ENCODE results near the gene TRIP12.

The TRIP12 gene

DNA sequence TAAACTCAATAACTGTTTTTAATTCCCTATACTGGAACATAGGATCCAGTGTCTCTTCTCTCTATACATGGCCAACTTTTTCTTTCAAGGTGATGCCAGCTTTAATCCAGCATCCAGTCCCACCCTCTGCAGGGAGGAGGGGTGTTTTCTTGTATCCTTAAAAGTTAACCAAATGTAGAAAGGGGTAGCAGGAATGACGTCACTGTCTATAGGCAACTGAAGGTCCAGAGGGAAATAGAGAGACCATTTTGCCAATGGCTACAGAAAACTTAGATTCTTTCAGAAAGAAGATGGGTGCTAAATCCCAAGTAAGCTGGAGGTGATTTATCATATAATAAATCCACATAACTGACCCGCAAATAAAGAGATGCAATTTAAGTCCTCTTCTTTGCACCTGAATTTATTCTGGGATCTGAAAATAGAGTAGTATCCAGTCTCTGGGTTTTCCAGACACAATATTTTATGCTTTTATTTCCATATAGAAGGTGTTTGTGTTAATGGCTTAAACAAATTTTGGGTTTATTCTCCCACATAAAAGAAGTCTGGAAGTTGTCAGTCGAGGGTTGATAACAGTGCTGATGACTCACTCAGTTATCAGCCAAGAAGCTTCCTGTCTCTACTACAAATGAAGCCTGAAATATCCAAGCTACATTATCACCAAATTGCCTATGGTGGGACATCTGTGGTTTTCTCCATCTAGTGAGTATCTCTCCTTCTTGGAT lies 201.7 kb downstream of the TRIP12 start:
- H3K27ac Mint-ChIP-seq, result no peak overlapping the region
- H3K36me3 Mint-ChIP-seq (ENCODE audit: low read depth), result no peaks in the 10 kb centered on the region
- peaks cover 60% of the 10 kb centered on the region for H3K27me3 Mint-ChIP-seq (ENCODE audit: low read depth)
- no peak overlapping the region for H3K4me3 Mint-ChIP-seq
- H3K4me1 Mint-ChIP-seq, result peaks cover 5% of the 10 kb centered on the region
- TF ChIP-seq, protein P1, sequence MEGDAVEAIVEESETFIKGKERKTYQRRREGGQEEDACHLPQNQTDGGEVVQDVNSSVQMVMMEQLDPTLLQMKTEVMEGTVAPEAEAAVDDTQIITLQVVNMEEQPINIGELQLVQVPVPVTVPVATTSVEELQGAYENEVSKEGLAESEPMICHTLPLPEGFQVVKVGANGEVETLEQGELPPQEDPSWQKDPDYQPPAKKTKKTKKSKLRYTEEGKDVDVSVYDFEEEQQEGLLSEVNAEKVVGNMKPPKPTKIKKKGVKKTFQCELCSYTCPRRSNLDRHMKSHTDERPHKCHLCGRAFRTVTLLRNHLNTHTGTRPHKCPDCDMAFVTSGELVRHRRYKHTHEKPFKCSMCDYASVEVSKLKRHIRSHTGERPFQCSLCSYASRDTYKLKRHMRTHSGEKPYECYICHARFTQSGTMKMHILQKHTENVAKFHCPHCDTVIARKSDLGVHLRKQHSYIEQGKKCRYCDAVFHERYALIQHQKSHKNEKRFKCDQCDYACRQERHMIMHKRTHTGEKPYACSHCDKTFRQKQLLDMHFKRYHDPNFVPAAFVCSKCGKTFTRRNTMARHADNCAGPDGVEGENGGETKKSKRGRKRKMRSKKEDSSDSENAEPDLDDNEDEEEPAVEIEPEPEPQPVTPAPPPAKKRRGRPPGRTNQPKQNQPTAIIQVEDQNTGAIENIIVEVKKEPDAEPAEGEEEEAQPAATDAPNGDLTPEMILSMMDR (IDR thresholded peaks at IDR 0.05; ENCODE audit: unreplicated experiment in 3 of 3), result no peak
- no peaks in the 10 kb centered on the region for H3K9me3 Mint-ChIP-seq

DNA sequence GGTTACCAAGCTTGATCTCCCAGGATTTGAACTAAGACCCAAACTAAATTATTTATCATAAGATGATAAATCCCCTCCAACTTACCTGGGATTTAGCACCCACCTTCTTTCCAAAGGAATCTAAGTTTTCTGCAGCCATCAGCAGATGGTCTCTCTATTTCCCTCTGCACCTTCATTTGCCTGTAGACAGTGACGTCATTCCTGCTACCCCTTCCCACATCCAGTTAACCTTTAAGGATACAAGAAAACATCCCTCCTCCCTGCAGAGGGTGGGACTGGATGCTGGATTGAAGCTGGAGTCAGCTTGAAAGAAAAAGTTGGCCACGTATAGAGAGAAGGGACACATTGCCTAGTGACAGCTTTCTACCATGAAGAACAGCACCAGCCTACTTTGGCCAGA lies 203.8 kb downstream of the TRIP12 start:
- peaks cover under 1% of the 10 kb centered on the region for H3K9me3 Mint-ChIP-seq
- H3K36me3 Mint-ChIP-seq (ENCODE audit: low read depth), result no peaks in the 10 kb centered on the region
- H3K4me1 Mint-ChIP-seq, result peaks cover 7% of the 10 kb centered on the region
- no peak overlapping the region for H3K4me3 Mint-ChIP-seq
- peaks cover 63% of the 10 kb centered on the region for H3K27me3 Mint-ChIP-seq (ENCODE audit: low read depth)
- TF ChIP-seq, protein P1 (IDR thresholded peaks at IDR 0.05; ENCODE audit: unreplicated experiment in 3 of 3), result no peak
- no peak overlapping the region for H3K27ac Mint-ChIP-seq

DNA sequence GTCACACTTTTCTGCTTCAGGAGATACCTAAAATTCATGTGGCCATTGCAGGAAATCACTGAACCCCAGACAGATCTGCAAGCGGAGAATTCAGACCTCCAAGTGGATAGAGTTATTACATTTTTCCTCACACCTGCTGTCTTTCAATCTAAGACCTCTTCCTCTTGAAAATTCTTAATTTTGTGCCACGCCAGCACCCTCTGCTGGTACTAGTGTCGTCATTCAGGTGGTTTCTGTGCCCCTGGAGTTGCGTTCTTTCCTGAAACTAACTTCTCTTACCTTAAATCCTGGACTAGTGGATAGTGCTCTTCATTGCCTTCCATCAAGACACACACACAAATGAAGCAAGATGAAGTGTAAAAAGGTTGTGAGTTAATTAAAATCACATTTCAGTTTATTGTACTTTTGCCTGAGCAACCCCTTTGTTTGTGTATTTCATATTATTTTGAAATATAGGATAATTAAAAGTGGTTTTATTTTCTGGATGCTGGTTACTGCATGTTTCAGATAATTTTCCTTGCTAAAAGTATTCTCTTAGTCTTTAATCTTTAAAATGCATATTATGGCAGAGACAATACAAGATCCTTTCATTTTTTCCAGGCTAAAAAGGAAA lies 205.8 kb downstream of the TRIP12 start:
- H3K4me1 Mint-ChIP-seq, result peaks cover 10% of the 10 kb centered on the region
- H3K36me3 Mint-ChIP-seq (ENCODE audit: low read depth), result no peaks in the 10 kb centered on the region
- H3K4me3 Mint-ChIP-seq, result peak overlapping the region; percentile 53 to 76 (median 74)
- TF ChIP-seq, protein P1 (IDR thresholded peaks at IDR 0.05; ENCODE audit: unreplicated experiment in 3 of 3), result peak; percentile 54 to 60 (median 60)
- peaks cover 82% of the 10 kb centered on the region for H3K27me3 Mint-ChIP-seq (ENCODE audit: low read depth)
- H3K9me3 Mint-ChIP-seq, result peaks cover 7% of the 10 kb centered on the region
- H3K27ac Mint-ChIP-seq, result no peak overlapping the region

DNA sequence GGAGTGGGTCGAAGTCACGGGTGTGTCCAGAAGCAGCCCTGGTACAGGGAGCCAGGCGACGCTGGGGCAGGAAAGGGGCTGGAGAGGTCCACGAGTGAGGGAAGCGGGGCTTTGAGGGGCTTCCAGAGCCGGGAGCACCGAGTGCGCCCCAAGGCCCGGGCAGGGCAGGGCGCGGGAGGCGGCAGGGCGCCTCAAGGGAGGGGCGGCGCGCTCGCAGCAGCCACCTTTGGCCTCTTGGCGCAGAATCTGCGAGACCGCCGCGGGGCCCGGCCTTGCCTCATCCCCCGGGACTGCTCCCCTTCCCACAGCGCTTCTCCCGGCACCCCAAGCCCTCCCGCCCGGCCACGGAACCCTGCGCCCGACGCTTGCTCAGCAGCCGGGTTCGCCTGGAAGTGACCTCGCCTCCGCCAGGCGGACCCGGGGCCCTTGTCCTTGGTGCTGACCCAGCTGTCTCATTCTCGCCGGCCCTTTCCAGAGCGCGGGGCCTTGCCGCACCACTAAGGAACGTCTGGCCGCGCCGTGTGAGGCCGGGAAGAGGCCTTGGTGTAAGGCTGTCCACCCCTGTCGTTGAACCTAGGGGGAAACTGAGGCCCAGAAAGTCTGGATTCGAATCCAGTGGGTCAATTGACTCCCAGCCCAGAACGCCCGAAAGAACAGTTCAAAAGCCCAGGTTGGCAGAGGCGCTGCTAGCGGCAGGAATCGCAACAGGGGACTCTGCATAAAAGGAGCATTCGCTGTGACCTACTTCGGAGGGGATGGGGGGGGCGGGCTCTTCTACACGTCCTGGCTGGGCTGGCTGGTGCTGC lies 206.9 kb downstream of the TRIP12 start:
- H3K36me3 Mint-ChIP-seq (ENCODE audit: low read depth), result no peaks in the 10 kb centered on the region
- H3K4me1 Mint-ChIP-seq, result peaks cover 10% of the 10 kb centered on the region
- peaks cover 85% of the 10 kb centered on the region for H3K27me3 Mint-ChIP-seq (ENCODE audit: low read depth)
- no peak overlapping the region for H3K27ac Mint-ChIP-seq
- TF ChIP-seq, protein P1 (IDR thresholded peaks at IDR 0.05; ENCODE audit: unreplicated experiment in 3 of 3), result no peak
- peaks cover 7% of the 10 kb centered on the region for H3K9me3 Mint-ChIP-seq
- H3K4me3 Mint-ChIP-seq, result peak overlapping the region; percentile 67 to 74 (median 68)

DNA sequence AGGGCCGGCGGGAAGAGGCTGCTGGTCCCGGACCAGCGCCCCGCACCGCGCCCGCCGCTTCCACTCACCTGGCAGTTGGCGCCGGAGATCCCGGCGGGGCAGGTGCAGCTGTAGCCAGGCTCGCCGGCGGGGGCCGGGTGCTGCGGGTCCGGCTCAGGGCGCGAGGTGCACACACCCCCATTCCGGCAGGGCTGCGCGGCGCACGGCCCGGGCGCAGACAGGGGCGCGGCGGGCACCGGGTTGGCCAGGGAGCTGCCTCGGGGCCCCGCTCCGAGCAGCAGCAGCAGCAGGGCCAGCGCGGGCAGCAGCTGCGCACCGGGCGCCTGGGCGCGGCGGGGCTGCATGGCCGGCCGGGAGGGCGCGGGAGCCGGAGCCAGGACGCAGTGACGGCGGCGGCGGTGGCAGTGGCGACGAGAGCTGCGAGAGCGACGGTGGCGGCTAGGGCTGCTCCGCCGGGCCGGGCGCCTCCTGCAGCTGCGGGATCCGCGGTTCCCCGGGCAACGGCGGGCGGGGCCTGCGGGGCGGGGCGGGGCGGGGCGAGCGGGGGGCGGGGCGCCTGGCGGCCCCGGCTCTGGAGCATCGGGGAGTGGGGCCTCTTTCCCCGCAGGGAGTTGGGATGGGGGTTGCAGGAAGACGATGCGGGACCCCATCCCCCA lies 207.6 kb downstream of the TRIP12 start, which contains the start of gene DNER:
DNER (minus strand) TSS at position 476 of the 656 bp plus-strand sequence; CDS start at position 344, 132 bp downstream.
- H3K27ac Mint-ChIP-seq, result peak within 1 kb of the TSS in 1 of 3 experiments; percentile 79
- peak within 1 kb of the TSS; percentile 80 to 85 (median 85) for H3K4me3 Mint-ChIP-seq
- peaks cover 7% of the 10 kb centered on the region for H3K9me3 Mint-ChIP-seq
- TF ChIP-seq, protein P1 (IDR thresholded peaks at IDR 0.05; ENCODE audit: unreplicated experiment in 3 of 3), result no peak
- peaks cover 10% of the 10 kb centered on the region for H3K4me1 Mint-ChIP-seq
- H3K36me3 Mint-ChIP-seq (ENCODE audit: low read depth), result no peaks in the 10 kb centered on the region
- H3K27me3 Mint-ChIP-seq (ENCODE audit: low read depth), result peaks cover 87% of the 10 kb centered on the region
